ENCODE data around the gene HIPK2.

The HIPK2 gene

GRCh38 chr7:139757968-139758367 lies 19.8 kb downstream of the HIPK2 start:
- TF ChIP-seq CTCF (IDR thresholded peaks at IDR 0.05; ENCODE audit: insufficient read depth, missing control alignments): no peak
- no peak for FAIRE-seq
- DNase-seq (ENCODE audit: insufficient read length, low spot score): no peak

- FAIRE-seq (no peak), DNase-seq (ENCODE audit: insufficient read length, low spot score) (no peak)
- TF ChIP-seq CTCF (IDR thresholded peaks at IDR 0.05; ENCODE audit: insufficient read depth, missing control alignments): no peak
Measured at GRCh38 chr7:139753693-139754111, 24.1 kb downstream of the HIPK2 start.

- FAIRE-seq: peak; percentile 16
Measured at GRCh38 chr7:139753081-139753692, 24.6 kb downstream of the HIPK2 start.

GRCh38 chr7:139752604-139753003 lies 25.2 kb downstream of the HIPK2 start:
- DNase-seq (ENCODE audit: insufficient read length, low spot score) (no peak), FAIRE-seq (no peak)
- no peak for TF ChIP-seq CTCF (IDR thresholded peaks at IDR 0.05; ENCODE audit: insufficient read depth, missing control alignments)

More at GRCh38 chr7:139753081-139753692, 24.6 kb downstream of the HIPK2 start:
- DNase-seq (ENCODE audit: insufficient read length, low spot score): peak; percentile 47
- peak; percentile 7 for TF ChIP-seq CTCF (IDR thresholded peaks at IDR 0.05; ENCODE audit: insufficient read depth, missing control alignments)

- no peak for TF ChIP-seq CTCF (IDR thresholded peaks at IDR 0.05; ENCODE audit: insufficient read depth, missing control alignments)
- DNase-seq (ENCODE audit: insufficient read length, low spot score) (no peak), FAIRE-seq (no peak)
Measured at GRCh38 chr7:139752148-139752547, 25.6 kb downstream of the HIPK2 start.

- no peak for FAIRE-seq
- TF ChIP-seq CTCF (IDR thresholded peaks at IDR 0.05; ENCODE audit: insufficient read depth, missing control alignments): no peak
- no peak for DNase-seq (ENCODE audit: insufficient read length, low spot score)
Measured at GRCh38 chr7:139750459-139751095, 27.2 kb downstream of the HIPK2 start.

- no peak for TF ChIP-seq CTCF (IDR thresholded peaks at IDR 0.05; ENCODE audit: insufficient read depth, missing control alignments)
Measured at GRCh38 chr7:139749545-139749944, 28.3 kb downstream of the HIPK2 start.

More at GRCh38 chr7:139749545-139749944, 28.3 kb downstream of the HIPK2 start:
- no peak for FAIRE-seq
- DNase-seq (ENCODE audit: insufficient read length, low spot score): no peak

Measured in D721Med (cell line).